Ovary (tissue), 3 donors: ENCODE data around the gene NIN.

Experiments used
- CTCF ChIP-seq, 3 donors: fragments of 450-650 bp in 2 of 3; fragments of 200-600 bp in 1 of 3; IDR thresholded peaks; one replicate each; pipeline versions ENCODE4 v1.5.1 to v1.8.0; 2016 to 2022; ENCODE audit warnings: antibody characterized with exemption in 3 of 3, mild to moderate bottlenecking in 1 of 3
- EP300 ChIP-seq: sonication (generic); formaldehyde crosslinking; IDR thresholded peaks from one replicate; pipeline ENCODE4 v1.6.1; 2017; ENCODE audit warnings: antibody characterized with exemption
- donor health status: DM: no; HTN: no; CAD: no.

- TF ChIP-seq CTCF (IDR thresholded peaks at IDR 0.05), result no peak
- TF ChIP-seq EP300, result no peak
These were observed 85.4 kb downstream of the NIN start for GRCh38 chr14:50745401-50746058.
